Activated CD8-positive, alpha-beta memory T cell treated with anti-CD3 and anti-CD28 coated beads, Interleukin-2, amount 50 U/mL, for 24 hours (primary cell): ENCODE results near the gene KIT.

ENCODE experiments used
- DNase-seq: peaks from one replicate; pipeline ENCODE4 v3.0.0-alpha.2; 2020; ENCODE audit errors: extremely low read depth

KIT gene

DNA sequence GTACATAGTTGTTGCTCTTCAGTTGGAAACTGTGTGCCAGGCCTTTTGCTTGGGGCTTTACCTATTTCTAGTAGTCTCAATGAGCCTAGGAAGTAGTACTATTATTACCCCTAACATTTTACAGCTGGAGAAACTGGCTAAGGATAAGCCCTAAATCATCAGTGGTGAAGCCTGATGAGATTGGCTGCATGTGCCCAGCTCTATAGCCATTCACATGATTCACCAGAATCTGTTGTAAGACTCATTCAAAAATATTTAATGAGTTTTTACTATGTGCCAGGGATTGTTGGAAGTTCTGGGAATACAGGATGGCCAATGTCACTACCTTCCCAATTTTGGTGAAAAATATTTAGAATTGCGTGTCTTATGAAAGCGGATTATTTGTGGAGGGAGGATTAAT lies 2.8 kb downstream of the KIT start:
- no peak for DNase-seq

DNA sequence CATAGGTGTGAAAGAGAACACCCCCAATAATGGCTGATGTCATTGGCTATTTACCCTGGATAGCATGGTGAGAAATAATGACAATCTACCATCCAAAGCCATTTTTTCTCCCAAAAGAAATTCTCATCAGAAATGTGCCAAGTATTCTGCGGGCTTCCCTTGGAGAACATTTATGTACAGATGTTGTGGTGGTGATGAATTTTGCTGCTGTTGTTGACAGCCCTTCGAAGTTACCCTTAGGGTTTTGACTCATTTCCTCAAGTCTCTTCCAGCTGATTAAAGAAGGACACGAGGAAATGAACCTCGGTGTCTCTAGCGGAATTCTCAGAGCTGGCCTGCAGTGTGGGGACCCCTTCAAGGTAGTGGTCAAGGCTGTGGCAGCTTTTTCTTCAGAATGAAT lies 3.4 kb downstream of the KIT start:
- DNase-seq = no peak

- no peak for DNase-seq
Measured at GRCh38 chr4:54661686-54662085, 3.9 kb downstream of the KIT start.

DNA sequence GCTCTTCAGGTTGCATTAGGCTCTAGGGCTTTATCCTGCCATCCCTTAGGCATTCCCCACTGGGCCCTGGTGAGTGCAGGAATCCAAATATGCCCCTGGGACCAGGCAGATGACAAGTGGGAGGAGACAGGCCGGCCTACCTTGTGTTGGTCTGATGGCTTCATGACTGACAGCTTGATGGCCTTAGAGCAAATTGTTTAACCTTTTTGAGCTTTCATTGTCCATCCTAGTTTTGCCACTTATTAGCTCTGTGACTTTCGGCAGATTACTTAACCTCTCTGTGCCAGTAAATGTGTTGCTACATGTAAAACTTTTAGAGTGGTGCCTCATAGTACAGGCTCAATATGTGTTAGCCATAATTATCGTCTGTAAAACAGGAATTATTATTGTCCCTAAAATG lies 4.4 kb downstream of the KIT start:
- DNase-seq = no peak

DNA sequence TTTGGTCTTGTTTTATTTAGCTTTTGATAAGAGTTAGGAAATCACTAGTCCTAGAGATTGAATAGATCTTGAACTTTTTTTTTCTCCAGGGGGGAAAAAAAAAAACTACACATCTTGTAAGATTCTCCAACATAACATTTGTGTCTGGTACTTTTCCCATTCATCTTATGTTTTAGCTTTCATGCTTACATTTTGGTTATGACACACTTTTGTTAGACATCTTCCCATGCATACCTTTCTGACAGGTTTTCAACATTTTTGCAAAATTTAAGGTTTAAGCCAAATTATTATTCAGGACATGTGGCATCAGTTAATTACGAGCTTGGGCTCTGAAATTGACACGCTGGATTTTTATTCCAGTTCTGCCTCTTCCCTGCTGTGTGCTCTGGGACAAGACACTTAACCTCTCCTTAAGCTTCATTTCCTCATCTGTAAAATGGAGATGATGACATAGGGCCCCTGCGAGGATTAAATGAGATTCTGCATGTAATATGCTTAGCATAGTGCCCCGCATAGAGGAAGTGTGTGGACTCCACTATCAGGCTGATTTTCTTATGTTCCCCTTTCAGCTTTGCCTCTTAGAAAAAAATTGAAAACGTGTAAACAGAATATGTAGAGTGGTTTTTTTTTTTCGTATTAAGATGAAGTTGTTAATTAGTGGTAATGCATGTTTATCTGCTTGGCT lies 5.3 kb downstream of the KIT start:
- DNase-seq = no peak

DNA sequence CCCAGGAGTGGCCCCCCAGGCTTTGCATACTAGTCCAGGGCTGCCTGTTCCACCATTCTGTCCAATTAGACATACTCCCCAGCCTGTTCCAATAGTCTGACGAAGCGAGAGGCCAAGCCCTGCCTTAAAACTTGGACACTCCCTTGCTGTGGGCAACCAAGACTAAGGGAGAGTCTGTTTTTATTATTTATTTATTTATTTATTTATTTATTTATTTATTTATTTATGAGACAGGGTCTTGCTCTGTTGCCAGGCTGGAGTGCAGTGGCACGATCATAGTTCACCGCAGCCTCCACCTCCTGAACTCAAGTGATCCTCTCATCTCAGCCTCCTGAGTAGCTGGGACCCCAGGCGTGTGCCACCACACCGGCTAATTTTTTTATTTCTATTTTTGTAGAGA lies 6.6 kb downstream of the KIT start:
- no peak for DNase-seq

GRCh38 chr4:54668014-54668611 lies 10.4 kb downstream of the KIT start:
- no peak for DNase-seq

- DNase-seq = no peak
Measured at GRCh38 chr4:54669831-54670230, 12.1 kb downstream of the KIT start.

DNA sequence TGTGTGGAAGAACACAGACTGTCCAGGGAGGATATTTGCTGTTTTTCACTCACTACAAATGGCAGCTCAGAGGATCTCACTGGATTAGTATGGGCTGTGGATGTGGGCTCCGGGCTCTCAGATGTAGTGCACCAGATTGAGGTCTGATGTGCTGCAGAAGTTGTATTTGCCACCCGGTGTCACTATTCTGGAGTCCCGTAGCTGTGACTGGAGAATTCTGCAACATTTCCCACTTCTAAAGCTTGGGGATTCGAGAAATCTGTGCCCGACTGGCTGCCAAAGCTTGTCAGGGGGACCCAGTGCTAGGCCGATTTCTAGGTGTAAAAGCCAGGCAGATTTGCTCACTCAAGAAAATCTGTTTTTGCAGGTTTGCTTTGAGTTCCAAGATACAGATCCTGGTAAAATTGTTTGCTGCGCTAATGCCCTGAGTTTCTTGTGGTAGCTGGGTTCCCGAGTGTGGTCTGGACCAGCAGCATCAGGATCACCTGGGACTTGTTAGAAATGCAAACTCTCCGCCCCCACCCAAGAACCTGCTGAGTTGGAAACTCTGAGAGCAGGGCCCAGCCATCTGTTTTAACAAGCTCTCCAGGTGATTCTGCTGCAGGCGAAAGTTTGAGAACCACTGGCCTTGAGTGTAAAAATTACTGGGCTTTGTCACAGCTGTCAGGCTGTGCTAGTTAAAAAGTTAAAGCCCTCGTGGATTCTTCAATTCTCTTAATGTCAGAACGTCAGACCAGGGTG lies 18.1 kb downstream of the KIT start:
- no peak for DNase-seq

GRCh38 chr4:54676658-54677057 lies 18.9 kb downstream of the KIT start:
- no peak for DNase-seq

GRCh38 chr4:54677416-54677815 lies 19.7 kb downstream of the KIT start:
- no peak for DNase-seq

DNA sequence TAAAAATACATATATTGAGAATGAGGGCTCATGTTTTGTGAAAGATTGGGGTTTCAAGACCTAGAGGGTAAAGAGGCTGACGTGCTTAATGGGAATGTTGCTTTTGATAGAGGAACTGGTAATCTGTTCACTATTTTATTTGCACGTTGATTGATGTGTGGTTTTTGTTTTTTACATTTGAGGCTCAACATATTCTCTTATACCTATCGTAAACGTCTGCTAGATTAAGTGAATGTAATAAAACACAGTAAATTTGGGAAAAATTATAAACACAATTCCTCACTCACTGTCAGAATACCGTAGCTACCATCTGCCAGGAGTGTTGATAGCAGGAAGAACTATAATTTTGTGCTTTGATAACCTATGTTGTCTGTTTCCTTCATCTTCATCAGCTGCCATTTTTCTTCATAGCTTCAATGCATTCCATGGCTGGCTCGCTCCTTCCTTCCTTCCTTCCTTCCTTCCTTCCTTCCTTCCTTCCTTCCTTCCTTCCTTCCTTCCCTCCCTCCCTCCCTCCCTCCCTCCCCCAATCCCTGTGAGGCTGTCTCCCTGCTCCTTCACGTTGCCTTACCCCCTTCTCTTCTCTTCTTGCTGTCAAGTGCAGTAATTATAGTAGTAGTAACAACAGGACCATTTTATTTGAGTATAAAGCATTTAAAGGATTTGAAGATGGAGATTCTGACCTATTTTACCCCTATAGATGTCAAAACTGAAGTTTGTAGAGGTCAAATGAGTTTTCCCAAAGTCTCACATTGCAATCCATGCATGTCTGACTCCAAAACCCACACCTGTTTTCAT lies 20.3 kb downstream of the KIT start:
- DNase-seq = no peak

DNA sequence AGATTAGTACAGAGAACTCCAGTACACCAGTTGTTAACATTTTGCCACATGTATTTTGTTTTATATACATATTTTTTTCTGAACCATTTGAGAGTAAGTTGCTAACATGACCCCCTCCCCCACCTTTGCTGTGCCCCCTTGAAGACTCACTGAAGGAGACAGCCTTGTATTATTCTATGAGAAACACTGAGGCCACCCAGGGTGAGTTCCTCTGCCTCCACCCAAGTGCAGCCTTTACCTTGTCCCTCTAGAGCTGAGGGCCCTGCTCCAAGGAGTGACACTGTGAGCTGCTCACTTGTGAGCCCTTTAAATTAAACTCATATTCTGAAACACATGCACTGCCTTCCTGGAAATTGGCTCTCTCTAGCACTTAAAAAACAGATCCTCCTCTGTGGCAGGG lies 21.1 kb downstream of the KIT start:
- no peak for DNase-seq

DNA sequence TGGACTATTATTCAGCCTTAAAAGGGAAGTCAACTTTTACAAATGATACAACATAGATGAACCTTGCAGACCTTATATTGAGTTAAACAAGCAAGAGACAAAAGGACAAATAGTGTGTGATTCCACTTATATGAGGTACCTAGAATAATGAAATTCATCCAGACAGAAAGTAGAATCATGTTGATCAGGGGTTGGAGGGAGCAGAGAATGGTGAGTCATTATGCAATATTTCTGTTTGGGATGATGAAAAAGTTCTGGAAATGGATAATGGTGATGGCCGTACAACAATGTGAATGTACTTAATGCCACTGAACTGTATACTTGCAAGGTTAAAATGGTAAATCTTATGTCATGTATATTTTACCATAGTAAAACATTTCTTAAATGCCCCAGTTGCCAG lies 22.1 kb downstream of the KIT start:
- DNase-seq = no peak

DNA sequence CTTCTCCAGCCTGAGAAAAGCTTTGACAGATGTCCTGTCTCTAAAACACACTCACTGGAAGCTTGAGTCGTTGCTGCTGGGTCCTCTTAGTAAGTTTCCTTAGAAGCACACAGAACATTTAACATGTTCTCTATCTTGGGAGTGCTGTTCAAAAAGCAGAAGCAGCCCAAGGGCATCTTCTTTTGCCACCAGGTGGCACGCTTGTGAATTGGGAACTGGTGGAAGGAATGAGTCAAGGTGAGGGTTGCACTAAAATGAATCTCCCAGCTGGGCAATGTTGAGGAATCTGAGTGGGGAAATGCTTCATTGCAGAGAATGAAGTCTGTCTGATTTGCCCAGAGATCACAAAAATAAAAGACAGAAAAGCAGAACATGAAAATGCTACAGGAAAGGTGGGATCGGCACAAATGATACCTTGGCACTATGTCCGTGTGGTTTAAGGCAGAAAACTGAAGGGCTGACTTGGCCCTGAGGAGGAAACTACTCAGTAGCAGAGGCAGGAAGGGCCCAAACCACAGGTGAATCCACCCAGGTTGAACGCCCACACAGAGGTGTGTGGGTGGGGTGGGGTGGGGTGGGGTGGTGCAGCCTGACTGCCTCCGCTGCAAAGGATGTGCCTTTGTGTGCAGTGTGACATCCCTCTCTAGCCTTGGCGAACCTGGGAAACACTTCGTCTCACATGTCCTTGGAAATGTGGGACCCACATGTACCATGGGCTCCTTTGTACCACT lies 26.0 kb downstream of the KIT start:
- DNase-seq = peak; percentile 5

DNA sequence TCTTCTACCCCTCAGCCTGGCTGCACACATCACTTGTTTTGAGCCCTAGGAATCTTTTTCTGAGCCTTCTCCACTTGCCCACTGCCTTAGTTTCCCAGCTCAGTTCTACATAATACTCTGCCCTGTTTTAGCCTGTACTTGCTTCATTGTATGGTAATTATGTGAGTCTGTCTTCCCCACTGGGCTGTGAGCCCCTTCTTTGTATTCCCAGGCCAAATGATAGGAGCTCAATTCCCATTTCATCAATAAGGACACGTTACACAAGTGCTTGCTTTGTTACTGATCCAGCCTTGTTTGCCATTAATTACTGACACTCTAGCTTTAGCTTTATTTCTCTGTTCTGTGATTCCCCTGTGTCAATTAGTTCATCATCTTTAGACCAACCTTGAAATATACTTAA lies 28.1 kb downstream of the KIT start:
- DNase-seq = no peak

- no peak for DNase-seq
Measured at GRCh38 chr4:54687887-54688841, 30.4 kb downstream of the KIT start.

GRCh38 chr4:54695337-54695736 lies 37.6 kb downstream of the KIT start:
- DNase-seq = no peak

- DNase-seq = no peak
Measured at GRCh38 chr4:54695788-54696187, 38.0 kb downstream of the KIT start.

DNA sequence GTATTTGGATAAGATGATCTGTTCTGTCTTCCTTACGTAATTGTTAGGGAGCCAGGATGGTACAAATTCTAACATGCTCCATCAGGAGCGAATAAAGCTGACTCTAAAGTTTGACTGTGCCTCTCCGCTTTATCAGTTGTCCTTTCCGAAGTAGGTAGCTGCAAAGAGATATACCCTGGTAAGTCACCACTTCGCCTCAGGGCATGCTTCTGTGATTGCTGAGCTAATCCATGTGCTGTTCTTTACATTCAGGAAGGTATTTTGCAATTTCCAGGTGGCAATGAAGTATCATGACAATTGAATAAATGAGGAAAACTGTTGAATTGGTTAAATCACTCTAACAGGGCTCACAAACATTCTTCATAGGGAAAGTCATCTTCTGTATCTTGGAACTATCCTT lies 38.9 kb downstream of the KIT start:
- no peak for DNase-seq

DNA sequence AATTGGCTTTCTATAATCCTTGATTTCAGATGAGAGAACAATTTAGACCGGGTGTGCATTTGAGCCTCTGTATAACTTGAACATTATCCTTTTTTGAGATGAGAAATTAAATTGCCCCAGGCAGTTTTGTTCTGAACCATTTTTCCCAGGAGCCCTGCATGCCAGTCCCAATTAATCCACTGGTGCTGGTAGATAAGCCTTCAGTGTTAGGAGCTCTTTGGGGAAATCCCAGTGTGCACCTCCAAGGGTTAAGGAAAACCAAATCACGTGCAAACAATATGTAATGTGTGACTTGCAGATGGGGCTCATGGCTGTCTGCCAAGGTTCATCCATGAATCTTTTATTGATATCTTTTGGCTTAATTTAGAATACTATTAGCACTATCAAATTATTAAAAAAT lies 43.2 kb downstream of the KIT start:
- no peak for DNase-seq
